Gastroesophageal sphincter (tissue), 4 donors: ENCODE results near the gene CRACR2A. TPM values are rescaled to one million over a fixed set of nuclear protein-coding genes. Genes with fewer than 3 reads are reported as not detected.

Experiments
- ATAC-seq: fragments of 150-250 bp; one replicate; pipeline ENCODE4 v1.9.1; 2016; ENCODE audit warnings: mild to moderate bottlenecking, moderate library complexity
- H3K27ac ChIP-seq, 4 donors: fragments of 200-600 bp; sonication (generic) in 3 of 4; 1 replicate in 3 of 4; 2 replicates in 1 of 4; pipeline ENCODE4 v1.5.1; 2016 to 2019
- H3K27me3 ChIP-seq: fragments of 200-600 bp; sonication (generic); one replicate; pipeline ENCODE4 v1.5.1; 2019
- H3K36me3 ChIP-seq, 2 donors: fragments of 200-600 bp; sonication (generic); one replicate each; pipeline ENCODE4 v1.5.1; 2019; ENCODE audit warnings: control low read depth in 1 of 2
- H3K4me1 ChIP-seq, 3 donors: fragments of 200-600 bp; sonication (generic); 1 replicate in 2 of 3; 2 replicates in 1 of 3; pipeline ENCODE4 v1.5.1; 2016 to 2019; ENCODE audit warnings: control low read depth in 2 of 3
- H3K4me3 ChIP-seq, 2 donors: fragments of 200-600 bp; sonication (generic); one replicate each; pipeline ENCODE4 v1.5.1; 2019; ENCODE audit warnings: mild to moderate bottlenecking in 1 of 2, moderate library complexity in 1 of 2
- H3K9me3 ChIP-seq, 3 donors: fragments of 200-600 bp; sonication (generic); one replicate each; pipeline ENCODE4 v1.5.1; 2017 to 2019; ENCODE audit warnings: control low read depth in 2 of 3
- CTCF ChIP-seq, 4 experiments: fragments of 200-600 bp in 2 of 4; fragments of 450-650 bp in 2 of 4; sonication (generic) in 1 of 4; IDR thresholded peaks; one replicate each; pipeline ENCODE4 v1.5.1; 2017 to 2019; ENCODE audit warnings: antibody characterized with exemption in 4 of 4, mild to moderate bottlenecking in 2 of 4, moderate library complexity in 2 of 4
- EP300 ChIP-seq: sonication (generic); formaldehyde crosslinking; IDR thresholded peaks from one replicate; pipeline ENCODE4 v1.6.1; 2017; ENCODE audit warnings: antibody characterized with exemption, mild to moderate bottlenecking
- POLR2A ChIP-seq, 2 donors: fragments of 450-650 bp; IDR thresholded peaks; one replicate each; pipeline ENCODE4 v1.6.1; 2017; ENCODE audit warnings: antibody characterized with exemption in 2 of 2, mild to moderate bottlenecking in 2 of 2, moderate library complexity in 1 of 2
- POLR2AphosphoS5 ChIP-seq: sonication (generic); formaldehyde crosslinking; IDR thresholded peaks from one replicate; pipeline ENCODE4 v1.6.1; 2017; ENCODE audit warnings: antibody characterized with exemption
- WGBS, 2 donors: methylation state at CpG; one replicate each; pipeline ENCODE4 v1.1.5; 2018; ENCODE audit warnings: low coverage in 1 of 2; 5-methylcytosine and 5-hydroxymethylcytosine counted together
- total RNA-seq, 4 donors: library from RNA; depleted of rRNA; stranded (reverse); fragments of >200 nt; gene quantifications; one replicate each; pipeline ENCODE4 v1.1.0, GENCODE V29; 2016

CRACR2A gene
- total RNA-seq, 4 donors from 2014 or later, result 2.2 to 5.4 (median 3.0) TPM

- no peak overlapping the region for H3K4me3 ChIP-seq
- ATAC-seq, result no peak
Measured at GRCh38 chr12:3713947-3714346, 39.0 kb downstream of the CRACR2A start.

GRCh38 chr12:3713483-3713882 is 39.4 kb downstream of the CRACR2A start:
- ATAC-seq, result no peak
- H3K27me3 ChIP-seq, result no peaks in the 10 kb centered on the region
- H3K4me1 ChIP-seq, result no peaks in the 10 kb centered on the region
- WGBS, 2 donors, result 42 to 86% methylated on average over 1 to 2 of the region's 4 CpGs
- no peaks in the 10 kb centered on the region for H3K36me3 ChIP-seq
- H3K9me3 ChIP-seq, result no peaks in the 10 kb centered on the region
- no peak overlapping the region for H3K27ac ChIP-seq
- no peak for TF ChIP-seq POLR2AphosphoS5
- no peak for TF ChIP-seq POLR2A (IDR thresholded peaks at IDR 0.05)
- no peak for TF ChIP-seq CTCF (IDR thresholded peaks at IDR 0.05)
- no peak for TF ChIP-seq EP300
- H3K4me3 ChIP-seq, result no peak overlapping the region

More at GRCh38 chr12:3713947-3714346, 39.0 kb downstream of the CRACR2A start:
- WGBS, 2 donors, result 88 to 100% methylated on average over 1 to 2 of the region's 2 CpGs
- no peak overlapping the region for H3K27ac ChIP-seq
- no peaks in the 10 kb centered on the region for H3K4me1 ChIP-seq
- no peaks in the 10 kb centered on the region for H3K36me3 ChIP-seq
- no peaks in the 10 kb centered on the region for H3K9me3 ChIP-seq
- TF ChIP-seq POLR2A (IDR thresholded peaks at IDR 0.05), result no peak
- TF ChIP-seq EP300, result no peak
- TF ChIP-seq POLR2AphosphoS5, result no peak
- no peak for TF ChIP-seq CTCF (IDR thresholded peaks at IDR 0.05)
- H3K27me3 ChIP-seq, result no peaks in the 10 kb centered on the region

- no peak overlapping the region for H3K4me3 ChIP-seq
- no peak for ATAC-seq
- no peaks in the 10 kb centered on the region for H3K4me1 ChIP-seq
- H3K27ac ChIP-seq, result no peak overlapping the region
- H3K9me3 ChIP-seq, result no peaks in the 10 kb centered on the region
- TF ChIP-seq POLR2A (IDR thresholded peaks at IDR 0.05), result no peak
- TF ChIP-seq CTCF (IDR thresholded peaks at IDR 0.05), result no peak
- no peak for TF ChIP-seq POLR2AphosphoS5
- TF ChIP-seq EP300, result no peak
- WGBS, 2 donors, result 74 to 78% methylated on average over 2 of the region's 3 CpGs
- no peaks in the 10 kb centered on the region for H3K36me3 ChIP-seq
- H3K27me3 ChIP-seq, result no peaks in the 10 kb centered on the region
Measured at GRCh38 chr12:3712209-3712992, 40.5 kb downstream of the CRACR2A start.

GRCh38 chr12:3705354-3705675 is 47.6 kb downstream of the CRACR2A start:
- Histone ChIP-seq H3K27ac (peak overlapping the region in 3 of 4 donors; percentile 68 to 76 (median 73)), H3K36me3 (no peaks in the 10 kb centered on the region), H3K9me3 (peaks cover 0 to 12% (median 0%) of the 10 kb centered on the region in 3 donors), H3K4me1 (peaks cover 0 to 15% (median 0%) of the 10 kb centered on the region in 3 donors), H3K4me3 (no peak overlapping the region), H3K27me3 (no peaks in the 10 kb centered on the region)
- WGBS, 2 donors, result 56 to 77% methylated on average over 3 to 4 of the region's 4 CpGs
- no peak for ATAC-seq
- TF ChIP-seq CTCF (IDR thresholded peaks at IDR 0.05) (no peak), POLR2AphosphoS5 (no peak), EP300 (no peak), POLR2A (IDR thresholded peaks at IDR 0.05) (no peak)
